SK-N-SH treated with all-trans-retinoic acid at 6 μM for 48 hours (cell line): ENCODE results near the gene NPHS1.

Source experiments
- ATAC-seq: fragments of 200-7000 bp; cut with Tn5 transposase; 3 replicates; pipeline ENCODE4 v1.9.1; 2020; ENCODE audit warnings: mild to moderate bottlenecking, moderate library complexity
- ARNTL ChIP-seq: fragments of 450-650 bp; formaldehyde crosslinking; IDR thresholded peaks from 2 replicates; pipeline ENCODE4 v1.5.0; 2020; ENCODE audit warnings: low read depth, mild to moderate bottlenecking, moderate library complexity, borderline replicate concordance
- BACH2 ChIP-seq: fragments of 250-450 bp; sonication (Bioruptor Pico); IDR thresholded peaks from 2 replicates; pipeline ENCODE4 v1.9.0; 2021; ENCODE audit warnings: mild to moderate bottlenecking, borderline replicate concordance
- CSDC2 ChIP-seq: fragments of 250-450 bp; sonication (Bioruptor Pico); IDR thresholded peaks from 2 replicates; pipeline ENCODE4 v1.5.0; 2020; ENCODE audit warnings: mild to moderate bottlenecking, moderate library complexity
- ESRRG ChIP-seq: fragments of 250-450 bp; sonication (Bioruptor Pico); IDR thresholded peaks from 2 replicates; pipeline ENCODE4 v1.6.1; 2021; ENCODE audit warnings: mild to moderate bottlenecking
- GLIS3 ChIP-seq: fragments of 250-450 bp; sonication (Bioruptor Pico); IDR thresholded peaks from 2 replicates; pipeline ENCODE4 v1.5.0; 2020; ENCODE audit warnings: mild to moderate bottlenecking, moderate library complexity
- ISL1 ChIP-seq: fragments of 250-450 bp; sonication (Bioruptor Pico); IDR thresholded peaks from 2 replicates; pipeline ENCODE4 v2.1.2; 2022; ENCODE audit warnings: mild to moderate bottlenecking, moderate library complexity
- PPARA ChIP-seq: fragments of 250-450 bp; sonication (Bioruptor Pico); IDR thresholded peaks from 2 replicates; pipeline ENCODE4 v1.5.0; 2020; ENCODE audit warnings: mild to moderate bottlenecking, borderline replicate concordance
- SNAI2 ChIP-seq: fragments of 250-450 bp; sonication (Bioruptor Pico); IDR thresholded peaks from 2 replicates; pipeline ENCODE4 v1.5.0; 2020; ENCODE audit warnings: mild to moderate bottlenecking, moderate library complexity
- TCF4 ChIP-seq: fragments of 250-450 bp; sonication (Bioruptor Pico); IDR thresholded peaks from 2 replicates; pipeline ENCODE4 v1.8.0; 2021; ENCODE audit warnings: mild to moderate bottlenecking, moderate library complexity, borderline replicate concordance
- ZC3H10 ChIP-seq: fragments of 250-450 bp; sonication (Bioruptor Pico); IDR thresholded peaks from 2 replicates; pipeline ENCODE4 v1.5.1; 2021; ENCODE audit warnings: mild to moderate bottlenecking, moderate library complexity
- ZFP3 ChIP-seq: fragments of 250-450 bp; sonication (Bioruptor Pico); IDR thresholded peaks from 2 replicates; pipeline ENCODE4 v1.5.0; 2020; ENCODE audit warnings: mild to moderate bottlenecking, moderate library complexity
- ZFP30 ChIP-seq: fragments of 450-650 bp; formaldehyde crosslinking; IDR thresholded peaks from 2 replicates; pipeline ENCODE4 v1.5.0; 2022; ENCODE audit warnings: mild to moderate bottlenecking, moderate library complexity
- ZNF565 ChIP-seq: fragments of 450-650 bp; formaldehyde crosslinking; conservative IDR thresholded peaks from 2 replicates; pipeline ENCODE4 v1.5.0; 2020; ENCODE audit warnings: low read depth, mild to moderate bottlenecking, moderate library complexity
- ZNF70 ChIP-seq: fragments of 450-650 bp; formaldehyde crosslinking; IDR thresholded peaks from 2 replicates; pipeline ENCODE4 v1.5.0; 2020; ENCODE audit warnings: mild to moderate bottlenecking, moderate library complexity
- ZNF8 ChIP-seq: fragments of 450-650 bp; formaldehyde crosslinking; IDR thresholded peaks from 2 replicates; pipeline ENCODE4 v1.5.0; 2020; ENCODE audit warnings: mild to moderate bottlenecking, moderate library complexity
- TF ChIP-seq, protein P1 (sequence below): fragments of 250-450 bp; sonication (Bioruptor Pico); IDR thresholded peaks from 2 replicates; pipeline ENCODE4 v1.5.1; 2020; ENCODE audit warnings: low read depth, mild to moderate bottlenecking, moderate library complexity
- TF ChIP-seq, protein P2 (sequence below): fragments of 250-450 bp; sonication (Bioruptor Pico); IDR thresholded peaks from 2 replicates; pipeline ENCODE4 v1.5.1; 2021; ENCODE audit warnings: mild to moderate bottlenecking, moderate library complexity
- TF ChIP-seq, protein P3 (sequence below): fragments of 250-450 bp; sonication (Bioruptor Pico); IDR thresholded peaks from 2 replicates; pipeline ENCODE4 v1.5.0; 2020; ENCODE audit warnings: mild to moderate bottlenecking, moderate library complexity
- TF ChIP-seq, protein P4 (sequence below): fragments of 250-450 bp; sonication (Bioruptor Pico); IDR thresholded peaks from 2 replicates; pipeline ENCODE4 v1.8.0; 2020; ENCODE audit warnings: mild to moderate bottlenecking, moderate library complexity, borderline replicate concordance

The NPHS1 gene

DNA sequence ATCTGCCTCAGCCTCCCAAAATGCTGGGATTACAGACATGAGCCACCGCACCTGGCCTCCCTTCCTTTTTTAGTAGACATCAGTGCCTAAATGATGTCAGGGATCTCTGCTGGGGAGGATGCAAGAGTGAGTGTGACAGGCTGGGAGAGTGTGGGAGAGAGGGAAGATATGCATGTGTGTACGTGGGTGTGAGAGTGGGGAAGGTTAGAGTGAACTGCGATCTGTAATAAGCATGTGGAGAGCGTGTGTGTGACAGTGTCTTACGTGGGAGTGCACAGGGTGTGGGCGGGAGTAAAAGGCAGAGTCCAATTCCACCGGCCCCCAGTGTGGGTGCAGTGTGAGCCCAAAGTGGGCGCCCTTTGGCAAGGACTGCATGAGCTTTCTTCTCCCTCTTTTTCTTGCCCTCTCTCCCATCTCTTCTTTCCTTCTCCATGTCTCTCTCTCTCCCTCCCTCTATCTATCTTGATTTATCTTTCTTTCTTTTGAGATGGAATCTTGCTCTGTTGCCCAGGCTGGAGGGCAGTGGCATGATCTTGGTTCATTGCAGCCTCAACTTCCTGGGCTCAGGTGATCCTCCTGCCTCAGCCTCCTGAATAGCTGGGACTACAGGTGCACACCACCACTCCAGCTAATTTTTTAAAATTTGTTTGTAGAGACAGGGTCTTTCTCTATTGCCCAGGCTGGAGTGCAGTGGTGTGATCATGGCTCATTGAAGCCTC is 893 bp upstream of the NPHS1 start:
- no peak for TF ChIP-seq SNAI2
- no peak for TF ChIP-seq ZNF8
- TF ChIP-seq, protein P1, sequence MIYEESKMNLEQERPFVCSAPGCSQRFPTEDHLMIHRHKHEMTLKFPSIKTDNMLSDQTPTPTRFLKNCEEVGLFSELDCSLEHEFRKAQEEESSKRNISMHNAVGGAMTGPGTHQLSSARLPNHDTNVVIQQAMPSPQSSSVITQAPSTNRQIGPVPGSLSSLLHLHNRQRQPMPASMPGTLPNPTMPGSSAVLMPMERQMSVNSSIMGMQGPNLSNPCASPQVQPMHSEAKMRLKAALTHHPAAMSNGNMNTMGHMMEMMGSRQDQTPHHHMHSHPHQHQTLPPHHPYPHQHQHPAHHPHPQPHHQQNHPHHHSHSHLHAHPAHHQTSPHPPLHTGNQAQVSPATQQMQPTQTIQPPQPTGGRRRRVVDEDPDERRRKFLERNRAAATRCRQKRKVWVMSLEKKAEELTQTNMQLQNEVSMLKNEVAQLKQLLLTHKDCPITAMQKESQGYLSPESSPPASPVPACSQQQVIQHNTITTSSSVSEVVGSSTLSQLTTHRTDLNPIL (CRISPR knock-in tag) = no peak
- TF ChIP-seq ZNF565 (CRISPR knock-in tag) = no peak
- TF ChIP-seq ZC3H10 (CRISPR knock-in tag) = no peak
- TF ChIP-seq TCF4 (CRISPR knock-in tag) = no peak
- no peak for TF ChIP-seq ZFP3 (CRISPR knock-in tag)
- no peak for TF ChIP-seq ZNF70
- TF ChIP-seq PPARA (CRISPR knock-in tag) = no peak
- no peak for TF ChIP-seq BACH2
- TF ChIP-seq, protein P2, sequence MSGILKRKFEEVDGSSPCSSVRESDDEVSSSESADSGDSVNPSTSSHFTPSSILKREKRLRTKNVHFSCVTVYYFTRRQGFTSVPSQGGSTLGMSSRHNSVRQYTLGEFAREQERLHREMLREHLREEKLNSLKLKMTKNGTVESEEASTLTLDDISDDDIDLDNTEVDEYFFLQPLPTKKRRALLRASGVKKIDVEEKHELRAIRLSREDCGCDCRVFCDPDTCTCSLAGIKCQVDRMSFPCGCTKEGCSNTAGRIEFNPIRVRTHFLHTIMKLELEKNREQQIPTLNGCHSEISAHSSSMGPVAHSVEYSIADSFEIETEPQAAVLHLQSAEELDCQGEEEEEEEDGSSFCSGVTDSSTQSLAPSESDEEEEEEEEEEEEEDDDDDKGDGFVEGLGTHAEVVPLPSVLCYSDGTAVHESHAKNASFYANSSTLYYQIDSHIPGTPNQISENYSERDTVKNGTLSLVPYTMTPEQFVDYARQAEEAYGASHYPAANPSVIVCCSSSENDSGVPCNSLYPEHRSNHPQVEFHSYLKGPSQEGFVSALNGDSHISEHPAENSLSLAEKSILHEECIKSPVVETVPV (CRISPR knock-in tag) = no peak
- no peak for TF ChIP-seq GLIS3 (CRISPR knock-in tag)
- TF ChIP-seq, protein P3, sequence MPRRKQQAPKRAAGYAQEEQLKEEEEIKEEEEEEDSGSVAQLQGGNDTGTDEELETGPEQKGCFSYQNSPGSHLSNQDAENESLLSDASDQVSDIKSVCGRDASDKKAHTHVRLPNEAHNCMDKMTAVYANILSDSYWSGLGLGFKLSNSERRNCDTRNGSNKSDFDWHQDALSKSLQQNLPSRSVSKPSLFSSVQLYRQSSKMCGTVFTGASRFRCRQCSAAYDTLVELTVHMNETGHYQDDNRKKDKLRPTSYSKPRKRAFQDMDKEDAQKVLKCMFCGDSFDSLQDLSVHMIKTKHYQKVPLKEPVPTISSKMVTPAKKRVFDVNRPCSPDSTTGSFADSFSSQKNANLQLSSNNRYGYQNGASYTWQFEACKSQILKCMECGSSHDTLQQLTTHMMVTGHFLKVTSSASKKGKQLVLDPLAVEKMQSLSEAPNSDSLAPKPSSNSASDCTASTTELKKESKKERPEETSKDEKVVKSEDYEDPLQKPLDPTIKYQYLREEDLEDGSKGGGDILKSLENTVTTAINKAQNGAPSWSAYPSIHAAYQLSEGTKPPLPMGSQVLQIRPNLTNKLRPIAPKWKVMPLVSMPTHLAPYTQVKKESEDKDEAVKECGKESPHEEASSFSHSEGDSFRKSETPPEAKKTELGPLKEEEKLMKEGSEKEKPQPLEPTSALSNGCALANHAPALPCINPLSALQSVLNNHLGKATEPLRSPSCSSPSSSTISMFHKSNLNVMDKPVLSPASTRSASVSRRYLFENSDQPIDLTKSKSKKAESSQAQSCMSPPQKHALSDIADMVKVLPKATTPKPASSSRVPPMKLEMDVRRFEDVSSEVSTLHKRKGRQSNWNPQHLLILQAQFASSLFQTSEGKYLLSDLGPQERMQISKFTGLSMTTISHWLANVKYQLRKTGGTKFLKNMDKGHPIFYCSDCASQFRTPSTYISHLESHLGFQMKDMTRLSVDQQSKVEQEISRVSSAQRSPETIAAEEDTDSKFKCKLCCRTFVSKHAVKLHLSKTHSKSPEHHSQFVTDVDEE = no peak
- TF ChIP-seq CSDC2 (CRISPR knock-in tag) = no peak
- no peak for TF ChIP-seq ESRRG (CRISPR knock-in tag)
- TF ChIP-seq, all 23 proteins: peak for 0
- ATAC-seq = no peak

DNA sequence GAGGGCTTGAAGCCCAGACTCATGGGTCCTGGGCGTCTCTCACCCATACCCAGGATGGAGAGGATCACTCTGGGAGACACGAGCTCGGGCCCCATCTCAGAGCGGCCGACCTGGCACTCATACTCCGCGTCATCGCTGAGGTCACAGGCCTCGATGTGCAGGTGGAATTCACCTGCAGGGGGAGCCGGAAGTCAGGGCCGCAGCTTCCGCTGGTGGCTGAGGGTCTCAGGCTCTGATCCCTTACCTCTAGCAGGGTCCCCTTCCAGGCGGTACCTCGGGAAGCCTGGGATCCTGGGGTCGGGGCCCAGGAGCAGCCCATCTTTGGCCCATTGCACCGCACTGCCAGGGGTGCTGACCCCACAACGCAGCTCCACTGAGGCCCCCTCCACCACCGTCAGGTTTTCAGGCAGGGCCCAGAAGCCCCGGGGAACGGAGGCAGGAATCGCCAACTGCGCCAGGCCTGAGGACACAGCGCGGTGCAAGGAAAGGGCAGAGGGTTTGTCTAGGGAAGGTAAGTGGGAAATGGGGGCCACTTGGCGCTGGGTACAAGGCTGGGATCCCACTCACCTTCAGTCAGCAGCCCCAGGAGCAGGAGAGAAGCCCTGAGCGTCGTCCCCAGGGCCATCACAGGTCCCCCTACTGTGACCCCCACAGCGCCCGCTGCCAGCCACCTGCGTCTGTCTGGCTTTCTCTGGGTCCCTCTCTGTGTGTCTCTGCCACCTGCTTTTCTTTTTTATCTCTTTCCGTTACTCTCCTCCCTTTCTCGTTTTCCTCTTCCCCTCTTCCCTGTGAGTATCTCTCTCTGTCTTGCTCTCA is 883 bp downstream of the NPHS1 start:
- ATAC-seq = no peak
- TF ChIP-seq CSDC2 (CRISPR knock-in tag) (no peak), SNAI2 (no peak), ARNTL (CRISPR knock-in tag) (no peak)
- TF ChIP-seq, protein P3 = no peak
- TF ChIP-seq, protein P2 (CRISPR knock-in tag) = no peak

DNA sequence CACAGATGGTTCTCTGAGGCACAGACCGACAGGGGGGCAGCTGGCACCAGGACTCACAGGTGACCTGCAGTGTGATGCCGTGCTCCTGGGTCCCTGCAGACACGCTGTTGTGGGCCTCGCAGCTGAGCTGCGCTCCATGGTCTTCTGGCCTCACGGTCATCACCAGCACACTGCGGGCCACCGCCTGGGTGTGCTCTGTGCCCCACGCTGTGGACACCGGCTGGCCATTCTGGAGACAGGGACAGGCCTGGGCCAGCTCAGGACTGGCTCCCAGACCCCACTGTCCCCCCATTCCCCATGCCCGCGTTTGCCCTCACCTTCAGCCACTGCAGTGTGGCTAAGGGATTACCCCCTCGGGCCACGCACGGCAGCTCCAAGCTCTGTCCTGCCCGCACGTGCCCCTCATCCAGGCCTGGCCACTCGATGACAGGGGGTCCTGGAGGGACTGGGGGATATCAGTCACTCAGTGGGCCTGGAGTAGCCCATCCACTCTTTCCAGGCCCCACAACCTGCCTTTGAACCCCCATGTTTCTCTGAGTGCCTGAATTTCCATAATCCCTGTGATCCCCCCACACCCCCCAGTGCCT is 3.3 kb downstream of the NPHS1 start:
- no peak for ATAC-seq
- no peak for TF ChIP-seq ZNF565 (CRISPR knock-in tag)
- TF ChIP-seq ESRRG (CRISPR knock-in tag) = no peak
- no peak for TF ChIP-seq SNAI2
- no peak for TF ChIP-seq ISL1 (CRISPR knock-in tag)
- TF ChIP-seq TCF4 (CRISPR knock-in tag) = no peak
- TF ChIP-seq, protein P3 = no peak
- TF ChIP-seq ZFP3 (CRISPR knock-in tag) = no peak
- TF ChIP-seq ZNF8 = no peak
- TF ChIP-seq, protein P4, sequence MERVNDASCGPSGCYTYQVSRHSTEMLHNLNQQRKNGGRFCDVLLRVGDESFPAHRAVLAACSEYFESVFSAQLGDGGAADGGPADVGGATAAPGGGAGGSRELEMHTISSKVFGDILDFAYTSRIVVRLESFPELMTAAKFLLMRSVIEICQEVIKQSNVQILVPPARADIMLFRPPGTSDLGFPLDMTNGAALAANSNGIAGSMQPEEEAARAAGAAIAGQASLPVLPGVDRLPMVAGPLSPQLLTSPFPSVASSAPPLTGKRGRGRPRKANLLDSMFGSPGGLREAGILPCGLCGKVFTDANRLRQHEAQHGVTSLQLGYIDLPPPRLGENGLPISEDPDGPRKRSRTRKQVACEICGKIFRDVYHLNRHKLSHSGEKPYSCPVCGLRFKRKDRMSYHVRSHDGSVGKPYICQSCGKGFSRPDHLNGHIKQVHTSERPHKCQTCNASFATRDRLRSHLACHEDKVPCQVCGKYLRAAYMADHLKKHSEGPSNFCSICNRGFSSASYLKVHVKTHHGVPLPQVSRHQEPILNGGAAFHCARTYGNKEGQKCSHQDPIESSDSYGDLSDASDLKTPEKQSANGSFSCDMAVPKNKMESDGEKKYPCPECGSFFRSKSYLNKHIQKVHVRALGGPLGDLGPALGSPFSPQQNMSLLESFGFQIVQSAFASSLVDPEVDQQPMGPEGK = no peak
- TF ChIP-seq ZFP30 (CRISPR knock-in tag) = no peak
